Activated T-helper 1 cell treated with anti-CD3 and anti-CD28 coated beads, Interleukin-2, amount 50 U/mL, for 16 hours (primary cell): ENCODE measurements around the gene WBP1L.
"Not testable (repeated sequence)": the region's sequence is repeated elsewhere in the genome, so short reads cannot be mapped to it uniquely, and the experiment has no call there.

Experiments
- DNase-seq, 2 donors: peaks; one replicate each; pipeline ENCODE4 v3.0.0-alpha.2; 2020; ENCODE audit warnings: low read depth in 1 of 2, low spot score in 1 of 2

The WBP1L gene

DNA sequence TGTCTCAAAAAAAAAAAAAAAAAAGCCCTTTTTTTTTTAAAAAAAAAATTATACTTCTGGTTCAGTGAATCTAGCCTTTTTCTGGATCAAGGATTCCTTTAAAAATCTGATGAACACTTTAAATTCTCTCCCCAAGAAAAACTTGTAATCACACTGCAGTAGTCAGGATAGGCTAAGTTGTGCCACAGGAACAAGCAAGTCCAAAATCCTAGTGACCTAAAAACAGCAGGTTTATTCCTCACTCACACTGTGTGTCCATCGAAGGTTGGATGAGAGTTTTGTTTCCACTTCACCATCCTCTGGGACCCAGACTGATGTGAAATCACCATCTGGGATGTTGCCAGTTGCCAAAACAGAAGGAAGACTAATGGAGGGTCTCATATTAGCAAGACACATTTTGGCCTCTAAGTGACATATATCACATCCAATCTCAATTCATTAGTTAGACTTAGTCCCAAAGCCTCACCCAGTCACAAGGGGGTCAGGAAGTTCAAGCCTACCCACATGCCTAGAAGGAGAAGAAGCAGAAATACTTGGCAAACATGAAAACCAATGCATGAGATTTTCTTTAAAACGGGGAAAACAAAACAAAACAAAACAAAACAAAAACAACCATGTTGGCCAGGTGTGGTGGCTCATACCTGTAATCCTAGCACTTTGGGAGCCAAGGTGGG, 60.8 kb downstream of the WBP1L start:
- DNase-seq, result no peak

DNA sequence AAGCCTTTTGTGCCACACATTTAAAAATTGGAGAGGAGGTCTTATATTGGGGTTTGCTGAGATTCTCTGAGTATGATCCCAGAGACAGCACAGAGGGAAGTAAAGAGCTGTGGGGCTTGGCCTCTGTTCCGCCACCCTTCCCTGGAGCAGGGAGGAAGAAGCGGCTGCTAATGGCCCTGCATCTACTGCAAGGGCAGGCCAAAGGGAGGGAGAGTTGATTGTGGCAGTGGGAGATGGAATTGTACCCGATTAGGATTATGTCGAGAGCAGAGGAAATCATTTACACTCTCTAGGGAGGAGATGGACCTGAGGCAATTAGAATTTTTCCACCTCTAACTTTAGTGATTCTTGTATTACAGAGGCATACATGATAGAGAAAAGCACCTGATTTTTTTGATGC, 64.6 kb downstream of the WBP1L start:
- no peak for DNase-seq

- no peak for DNase-seq
These were observed 67.6 kb downstream of the WBP1L start for GRCh38 chr10:102811346-102811745.

DNA sequence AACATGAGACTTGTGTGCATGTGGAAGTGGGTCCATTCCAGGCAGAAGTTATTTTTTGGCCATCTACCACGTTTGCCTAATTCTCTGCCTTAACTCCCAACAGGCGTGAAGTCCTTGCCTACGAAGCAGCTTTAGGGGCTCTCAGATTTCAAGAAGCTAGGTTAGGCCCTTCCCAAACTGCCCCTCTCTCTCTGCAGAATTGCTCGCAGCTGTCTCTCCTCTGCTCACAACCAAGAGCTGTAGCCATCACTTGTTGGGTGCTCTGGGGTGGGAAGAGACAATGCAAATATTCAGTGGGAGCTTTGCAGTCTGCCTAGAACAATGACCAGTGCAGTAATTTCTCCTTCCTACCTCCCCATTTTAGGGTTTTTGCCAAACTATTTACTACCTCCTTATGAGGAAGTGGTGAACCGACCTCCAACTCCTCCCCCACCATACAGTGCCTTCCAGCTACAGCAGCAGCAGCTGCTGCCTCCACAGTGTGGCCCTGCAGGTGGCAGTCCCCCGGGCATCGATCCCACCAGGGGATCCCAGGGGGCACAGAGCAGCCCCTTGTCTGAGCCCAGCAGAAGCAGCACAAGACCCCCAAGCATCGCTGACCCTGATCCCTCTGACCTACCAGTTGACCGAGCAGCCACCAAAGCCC, 68.6 kb downstream of the WBP1L start:
- no peak for DNase-seq

- no peak for DNase-seq
These were observed 69.3 kb downstream of the WBP1L start for GRCh38 chr10:102813017-102813541.

DNA sequence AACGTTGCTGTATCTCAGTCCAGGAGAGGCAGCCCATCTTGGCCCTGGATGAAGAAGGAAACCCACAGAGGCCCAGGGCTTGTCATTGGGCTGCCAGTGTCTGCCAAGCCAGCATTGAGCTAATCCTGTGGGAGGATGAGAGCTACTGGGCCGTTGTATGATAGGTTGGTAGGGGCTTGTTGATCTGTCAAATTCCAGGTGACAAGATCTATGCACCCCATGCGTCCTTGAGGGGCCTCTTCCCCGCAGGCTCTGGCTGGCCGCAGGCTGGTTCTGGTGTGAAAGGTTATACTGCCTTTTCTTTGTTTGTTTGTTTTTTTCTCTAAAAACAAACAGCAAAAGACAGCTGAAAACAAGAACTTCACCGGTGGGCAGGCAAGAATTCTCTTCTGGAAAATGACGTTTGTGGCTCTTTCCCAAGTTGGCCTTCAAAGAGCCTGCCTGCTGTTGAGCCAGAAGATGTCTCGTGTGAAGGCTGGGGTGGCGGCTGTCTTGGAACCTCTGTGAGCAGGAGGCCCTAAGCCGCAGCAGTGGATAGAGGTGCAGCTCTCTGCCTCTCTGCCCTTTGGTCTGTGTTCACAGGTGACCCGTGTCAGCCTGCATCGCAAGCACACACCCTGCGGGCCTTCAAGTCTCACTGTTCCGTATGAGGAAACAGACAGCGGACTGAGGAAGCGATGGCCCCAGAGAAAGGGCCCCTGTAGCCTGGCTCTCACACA, 70.1 kb downstream of the WBP1L start:
- no peak for DNase-seq

GRCh38 chr10:102814453-102814871, 70.7 kb downstream of the WBP1L start:
- no peak for DNase-seq

- no peak for DNase-seq
These were observed 71.3 kb downstream of the WBP1L start for GRCh38 chr10:102814873-102815661.

GRCh38 chr10:102815790-102816549, 72.2 kb downstream of the WBP1L start:
- no peak for DNase-seq

GRCh38 chr10:102817175-102817574, 73.4 kb downstream of the WBP1L start:
- DNase-seq, result no peak

DNA sequence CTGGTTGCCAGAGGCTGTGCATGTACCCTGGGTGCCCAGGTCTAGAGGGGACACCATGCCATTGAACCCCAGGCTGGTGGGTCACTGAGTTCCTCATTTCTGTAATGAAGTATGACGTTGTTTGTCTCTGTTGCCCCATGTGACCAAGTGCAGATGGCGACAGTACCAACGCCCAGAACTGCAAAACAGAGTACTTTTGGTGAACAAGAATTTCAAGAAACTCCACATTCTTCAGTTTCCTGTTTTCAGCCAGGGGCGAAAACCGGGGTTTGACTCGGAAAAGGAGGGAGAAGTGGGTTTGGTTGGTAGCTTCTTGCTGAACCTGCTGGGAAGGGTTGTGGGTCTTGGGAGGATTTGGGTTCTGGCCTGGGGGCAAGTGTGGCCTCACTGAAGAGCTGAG, 75.3 kb downstream of the WBP1L start:
- no peak for DNase-seq

DNA sequence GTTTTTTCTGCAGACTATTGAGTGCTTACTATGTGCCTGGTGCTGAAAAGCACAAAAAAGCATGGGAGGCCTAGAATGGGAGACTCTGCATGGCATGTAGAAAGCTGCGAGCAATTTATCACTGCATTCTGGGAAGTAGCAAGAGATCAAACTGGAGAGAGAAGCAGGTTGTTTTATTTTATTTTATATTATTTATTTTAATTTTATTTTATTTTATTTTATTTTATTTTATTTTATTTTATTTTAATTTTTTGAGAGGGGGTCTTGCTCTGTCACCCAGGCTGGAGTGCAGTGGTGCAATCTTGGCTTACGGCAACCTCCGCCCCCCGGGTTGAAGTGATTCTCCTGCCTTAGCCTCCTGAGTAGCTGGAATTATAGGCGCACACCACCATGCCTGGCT, 76.3 kb downstream of the WBP1L start:
- DNase-seq, result not testable (repeated sequence)

GRCh38 chr10:102822222-102822621, 78.5 kb downstream of the WBP1L start:
- DNase-seq, result no peak

DNA sequence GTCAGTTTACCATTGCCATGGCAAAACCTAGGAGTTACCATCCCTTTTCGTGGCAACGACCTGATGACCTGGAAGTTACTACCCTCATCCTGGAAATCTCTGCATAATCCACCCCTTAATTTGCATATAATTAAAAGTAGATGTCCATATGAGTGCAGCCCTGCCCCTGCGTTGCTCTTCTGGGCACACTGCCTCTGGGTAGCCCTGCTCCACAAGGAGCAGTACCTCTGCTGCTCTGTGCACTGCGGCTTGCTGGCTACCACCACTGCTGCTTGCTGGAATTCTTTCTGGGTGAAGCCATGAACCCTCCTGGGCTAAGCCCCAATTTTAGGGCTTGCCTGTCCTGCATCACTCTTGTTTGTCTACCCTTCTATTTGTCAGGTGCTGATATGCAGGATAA, 80.9 kb downstream of the WBP1L start:
- DNase-seq, result no peak

DNA sequence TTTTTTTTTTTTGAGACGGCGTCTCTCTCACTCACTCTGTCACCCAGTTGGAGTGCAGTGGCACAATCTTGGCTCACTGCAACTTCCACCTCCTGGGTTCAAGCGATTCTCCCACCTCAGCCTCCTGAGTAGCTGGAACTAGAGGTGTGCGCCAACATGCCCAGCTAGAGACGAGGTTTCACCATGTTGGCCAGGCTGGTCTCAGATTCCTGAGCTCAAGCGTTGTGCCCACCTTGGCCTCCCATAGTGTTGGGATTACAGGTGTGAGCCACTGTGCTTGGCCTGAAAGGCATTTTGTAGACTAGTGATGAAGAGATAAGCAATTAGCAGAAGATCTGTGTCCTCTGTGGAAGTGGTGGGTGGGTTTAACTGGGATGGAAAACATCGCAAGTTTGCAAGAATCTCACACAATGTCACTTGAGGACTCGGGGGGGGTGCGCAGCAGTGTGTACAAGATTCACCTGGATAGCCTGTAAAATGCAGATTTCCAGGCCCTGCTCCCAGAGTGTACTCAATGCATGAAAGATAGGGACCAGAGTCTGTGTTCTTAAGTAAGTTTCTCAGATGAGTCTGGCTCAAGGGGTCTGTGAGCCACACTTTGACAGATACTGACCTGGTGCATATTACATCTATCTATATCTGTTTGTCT, 82.5 kb downstream of the WBP1L start:
- DNase-seq, result no peak

GRCh38 chr10:102827597-102827975, 83.8 kb downstream of the WBP1L start:
- no peak for DNase-seq

DNA sequence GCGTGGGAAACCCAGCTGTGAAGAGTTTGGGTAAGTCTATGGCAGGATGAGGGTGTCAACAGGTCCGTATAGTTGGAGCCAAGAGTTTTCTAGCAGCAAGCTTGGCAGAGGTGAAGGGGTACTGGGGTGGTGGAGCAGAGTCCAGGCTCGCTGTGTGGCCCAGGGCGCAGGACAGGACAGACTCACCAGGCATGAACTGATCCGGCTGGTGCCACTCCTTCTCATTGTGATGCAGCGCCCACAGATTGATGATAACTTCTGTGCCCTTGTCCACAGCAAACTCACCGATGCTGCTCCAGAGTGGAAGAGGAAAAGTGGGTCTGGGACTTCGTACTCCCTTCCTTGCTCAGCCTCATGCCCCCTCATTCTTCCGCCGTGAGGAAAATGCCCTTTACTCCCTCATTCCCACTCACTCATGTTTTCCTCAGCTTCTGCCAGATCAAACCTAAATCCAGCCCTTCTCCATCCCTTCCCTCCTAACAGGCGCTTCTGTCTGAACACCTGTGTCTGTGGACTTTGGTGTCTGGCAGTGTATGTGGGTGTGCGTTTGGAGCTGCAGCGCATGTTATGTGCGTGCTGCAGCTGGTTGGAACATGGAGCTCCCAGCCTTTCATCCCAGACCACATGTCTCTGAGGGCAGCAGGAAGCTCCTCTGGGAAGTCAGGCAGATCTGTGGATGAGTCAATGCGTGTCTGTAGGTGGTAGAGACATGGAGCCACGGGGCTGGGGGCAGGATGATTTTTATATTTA, 87.7 kb downstream of the WBP1L start:
- DNase-seq, result no peak

GRCh38 chr10:102832248-102832647, 88.5 kb downstream of the WBP1L start:
- DNase-seq, result no peak

DNA sequence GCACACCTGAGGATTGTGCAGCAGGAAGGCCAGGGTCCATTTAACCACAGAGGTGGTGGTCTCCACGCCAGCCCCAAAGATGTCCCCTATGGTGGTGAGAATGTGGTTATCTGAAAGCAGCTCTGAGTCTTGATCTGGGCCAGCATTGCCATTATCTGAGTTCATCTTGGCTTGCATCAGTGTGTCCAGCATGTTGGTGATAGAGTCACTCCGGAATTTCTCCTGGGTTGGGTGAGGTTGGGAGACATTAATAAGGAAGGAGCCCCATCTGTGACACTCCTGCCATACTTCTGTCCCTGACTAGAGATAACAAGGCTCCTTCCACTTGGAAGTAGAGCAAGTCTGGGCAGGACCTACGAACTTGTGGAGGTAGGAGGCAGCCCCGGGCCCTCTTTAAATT, 89.2 kb downstream of the WBP1L start:
- no peak for DNase-seq
